Tongue (tissue), 2 donors: ENCODE data around the gene NFASC. TPM values are rescaled to one million over a fixed set of nuclear protein-coding genes. Genes with fewer than 3 reads are reported as not detected.

ENCODE experiments used
- DNase-seq: peaks from one replicate; pipeline ENCODE4 v3.0.0-alpha.2; 2015
- total RNA-seq: library from RNA; depleted of rRNA; stranded (reverse); fragments of >200 nt; gene quantifications from one replicate; pipeline ENCODE4 v1.2.3, GENCODE V29; 2014

Gene NFASC
- total RNA-seq, 1 donor from 2014 or later, result 4.4 TPM

DNA sequence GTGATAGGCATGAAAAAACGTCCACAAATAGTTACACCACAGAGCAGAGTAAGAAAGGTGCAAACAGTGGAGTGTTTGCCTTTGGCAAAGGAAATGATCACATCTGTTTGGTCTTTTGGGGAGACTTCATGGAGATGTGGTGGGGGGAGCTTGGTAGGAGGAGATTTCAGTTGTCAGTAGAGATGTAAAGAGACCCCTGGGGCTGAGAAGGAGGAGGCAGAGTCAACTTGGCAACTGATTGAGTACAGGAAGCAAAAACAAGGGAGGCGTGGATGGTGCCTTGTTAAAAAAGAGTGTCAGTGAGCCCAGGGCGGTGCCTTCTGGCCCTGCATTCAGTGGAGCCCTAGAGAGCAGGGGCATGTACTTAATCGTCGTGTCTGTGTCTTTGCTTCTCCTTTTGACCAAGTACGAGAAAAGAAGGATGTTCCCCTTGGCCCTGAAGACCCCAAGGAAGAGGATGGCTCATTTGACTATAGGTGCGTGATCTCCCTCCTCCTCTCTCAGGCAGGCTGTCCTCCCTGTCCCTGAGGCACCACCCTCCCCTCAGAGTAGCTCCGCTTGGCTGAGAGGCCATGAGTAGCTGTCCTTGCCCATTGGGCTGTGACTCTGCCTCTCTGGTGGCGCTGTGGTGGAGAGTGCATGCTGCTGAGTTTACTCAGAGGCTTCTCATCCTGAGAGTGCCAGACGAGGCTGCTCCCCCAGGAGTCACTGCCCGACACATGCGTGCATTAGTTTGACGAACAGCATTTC is 141.9 kb downstream of the NFASC start:
- DNase-seq, result peak; percentile 54

DNA sequence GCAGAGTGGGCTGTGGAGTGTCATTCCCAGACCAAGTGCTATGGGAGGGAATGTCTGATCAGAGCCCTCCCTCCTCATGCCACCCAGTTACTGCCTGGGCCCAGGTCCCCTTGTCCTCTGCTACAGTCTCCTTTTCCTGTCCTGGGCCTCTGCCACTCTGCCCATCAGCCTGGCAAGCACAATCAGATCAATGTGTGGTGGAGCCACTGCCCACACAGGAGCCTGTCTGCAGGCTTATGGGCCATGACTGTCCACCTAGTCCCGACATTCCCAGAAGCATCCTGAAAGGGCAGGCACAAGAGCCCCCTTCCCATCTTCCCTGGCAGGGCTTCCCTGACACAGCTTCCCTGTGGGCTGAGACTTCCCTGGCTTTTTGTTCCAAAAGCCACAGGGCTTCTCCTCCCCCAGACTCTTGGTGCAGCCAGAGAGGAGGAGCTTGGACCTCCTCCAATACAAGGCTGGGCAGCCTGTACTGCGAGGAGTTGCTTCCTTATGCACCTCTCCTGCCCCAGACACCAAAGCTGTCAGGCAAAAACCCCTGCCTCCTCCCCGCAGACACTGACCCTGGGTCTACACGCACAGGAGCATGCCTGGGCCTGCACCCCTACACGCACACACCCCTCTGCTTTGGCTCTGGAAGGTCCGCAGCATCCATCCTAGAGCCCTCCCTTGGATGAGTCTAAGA is 143.2 kb downstream of the NFASC start:
- DNase-seq, result peak; percentile 79

DNA sequence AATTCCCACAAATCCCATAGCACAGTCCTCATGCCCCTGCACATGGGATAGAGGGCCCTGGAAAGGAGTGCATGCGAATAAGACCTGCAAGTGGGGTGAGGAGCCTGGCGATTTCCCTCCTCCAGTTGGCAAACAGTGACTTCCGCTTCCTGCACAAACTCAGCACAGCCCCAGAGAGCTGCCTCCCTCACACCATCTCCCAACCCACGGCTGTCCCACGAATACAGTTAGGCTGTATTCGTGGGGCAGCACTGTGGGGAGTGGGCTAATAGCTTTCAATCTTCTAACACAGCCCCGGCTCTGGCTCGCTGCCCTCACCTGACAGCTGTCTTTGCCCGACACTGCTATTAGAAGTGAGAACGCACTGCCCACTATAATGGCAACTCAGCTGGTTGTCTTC is 144.1 kb downstream of the NFASC start:
- DNase-seq, result no peak

DNA sequence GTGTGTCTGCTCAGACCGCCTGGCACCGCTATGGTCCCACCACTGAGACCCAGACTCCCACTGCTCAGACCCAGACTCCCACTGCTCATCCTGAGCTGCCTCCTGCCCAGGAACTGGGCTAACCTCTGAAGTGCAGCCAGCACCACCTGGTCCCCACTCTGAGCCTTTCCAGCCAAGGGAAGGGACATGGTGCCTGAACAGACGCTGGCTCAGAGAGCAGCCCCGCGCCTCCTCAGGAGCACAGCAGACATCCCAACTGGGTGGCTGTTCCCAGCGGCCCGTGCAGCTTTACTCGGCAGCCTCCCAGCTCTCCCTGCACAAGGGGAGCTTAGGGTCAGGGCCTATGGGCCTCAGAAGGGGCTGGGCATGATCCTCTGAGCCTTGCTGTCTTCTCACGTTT is 144.6 kb downstream of the NFASC start:
- no peak for DNase-seq

DNA sequence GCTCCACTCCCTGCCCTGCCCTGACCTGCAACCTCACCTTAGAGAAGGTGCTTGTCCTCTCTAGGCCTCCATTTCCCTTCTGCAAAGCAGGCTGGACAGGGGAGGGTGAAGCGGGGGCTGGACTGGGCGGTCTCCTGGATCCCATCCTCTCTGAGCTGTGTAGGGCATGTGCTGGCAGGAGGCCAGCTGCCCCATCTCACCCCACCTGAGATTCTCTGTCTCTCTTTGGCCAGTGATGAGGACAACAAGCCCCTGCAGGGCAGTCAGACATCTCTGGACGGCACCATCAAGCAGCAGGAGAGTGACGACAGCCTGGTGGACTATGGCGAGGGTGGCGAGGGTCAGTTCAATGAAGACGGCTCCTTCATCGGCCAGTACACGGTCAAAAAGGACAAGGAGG is 145.4 kb downstream of the NFASC start:
- no peak for DNase-seq

DNA sequence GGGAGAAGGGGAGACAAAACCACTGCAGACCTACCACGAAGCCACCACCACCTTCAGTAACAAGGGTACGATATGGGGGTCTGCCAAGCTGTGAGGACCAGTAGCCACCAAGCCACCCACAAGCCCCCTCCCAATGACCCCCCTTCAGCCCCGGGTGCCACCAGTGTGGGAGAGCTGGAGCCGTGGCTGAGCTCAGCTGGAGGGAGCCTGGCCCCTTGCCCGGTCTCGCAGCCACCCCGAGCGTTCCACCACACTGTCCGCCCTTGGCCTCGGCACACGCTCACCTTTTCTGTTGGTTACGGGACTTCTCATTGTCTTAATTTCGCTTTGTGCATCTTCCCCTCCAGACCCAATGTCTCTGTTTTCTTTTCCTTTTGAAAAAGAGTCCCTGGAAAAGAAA is 145.9 kb downstream of the NFASC start:
- DNase-seq, result no peak

DNA sequence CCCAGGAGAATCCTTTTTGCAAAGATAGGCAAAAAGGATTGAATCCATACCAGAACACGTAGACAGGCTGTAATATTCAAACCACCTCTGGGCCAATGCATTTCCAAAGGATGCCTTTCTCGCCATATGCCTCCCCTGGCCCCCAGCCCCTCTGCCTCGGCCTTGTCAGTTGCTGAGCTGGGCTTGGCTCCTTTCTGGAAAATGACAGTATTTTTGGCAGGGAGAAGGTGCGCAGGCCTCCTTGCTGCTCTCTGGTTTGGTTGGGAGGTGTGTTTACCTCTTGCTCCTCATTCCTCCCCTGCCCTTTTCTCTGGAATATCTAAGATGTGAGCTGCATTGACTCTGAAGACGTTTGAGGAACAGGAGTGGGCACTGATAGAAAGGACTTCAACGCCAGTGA is 146.3 kb downstream of the NFASC start:
- DNase-seq, result no peak

DNA sequence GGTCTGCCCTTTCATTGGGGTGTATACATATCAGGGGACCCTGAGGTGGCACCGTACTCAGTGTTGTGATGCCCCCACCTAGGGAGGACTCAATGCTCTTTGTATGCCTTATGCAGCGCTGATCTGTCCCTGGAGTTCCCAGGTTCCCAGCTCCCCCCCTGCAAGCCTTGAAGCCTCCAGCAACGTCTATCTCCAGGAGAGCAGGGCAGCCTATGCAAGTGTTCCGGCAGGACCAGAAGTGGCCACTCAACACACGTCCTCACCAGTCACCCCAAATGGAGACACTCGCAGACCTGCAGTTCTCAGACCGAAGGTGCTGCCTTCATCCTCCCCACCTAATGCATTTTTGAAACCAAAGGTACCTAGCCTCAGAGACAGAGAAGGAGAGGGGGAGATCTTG is 147.1 kb downstream of the NFASC start:
- no peak for DNase-seq

DNA sequence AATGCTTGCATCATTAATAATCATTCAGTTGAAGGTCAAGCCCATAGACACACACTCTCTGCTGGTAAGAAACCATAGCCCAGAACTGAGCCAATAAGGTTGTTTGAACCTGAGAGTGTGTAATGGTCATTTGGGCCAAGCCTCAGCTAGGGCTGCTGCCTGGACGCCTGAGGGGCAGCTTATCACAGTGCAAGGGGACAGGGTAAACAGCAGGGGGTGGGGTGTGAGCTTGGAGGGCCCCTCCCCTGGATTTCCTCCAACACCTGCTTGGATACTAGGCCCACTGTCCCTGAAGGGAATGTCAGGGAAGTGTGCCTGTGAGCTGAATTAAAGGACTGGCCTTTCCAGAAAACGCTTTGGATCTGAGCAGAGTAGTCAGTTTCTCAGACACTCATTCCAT is 147.7 kb downstream of the NFASC start:
- DNase-seq, result no peak

DNA sequence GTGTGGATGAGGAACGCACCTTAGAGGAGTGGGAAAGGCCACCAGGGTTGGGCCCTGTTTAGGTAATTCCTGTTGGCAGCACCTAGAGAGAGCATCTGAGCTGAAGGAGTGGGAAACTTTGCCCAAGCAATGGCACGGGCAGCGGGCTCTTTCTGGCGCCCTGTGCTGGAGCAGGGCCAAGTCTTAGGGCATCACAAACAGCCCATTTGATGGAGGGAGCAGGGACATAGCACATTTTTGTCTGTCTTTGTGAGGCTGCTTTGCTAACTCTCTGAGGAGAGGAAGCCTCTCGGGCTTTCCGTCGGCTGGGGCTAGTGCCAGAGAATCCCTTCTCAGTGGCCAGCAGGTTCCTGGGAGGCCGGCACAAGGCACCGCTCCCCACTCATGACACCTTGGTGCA is 149.8 kb downstream of the NFASC start:
- no peak for DNase-seq

DNA sequence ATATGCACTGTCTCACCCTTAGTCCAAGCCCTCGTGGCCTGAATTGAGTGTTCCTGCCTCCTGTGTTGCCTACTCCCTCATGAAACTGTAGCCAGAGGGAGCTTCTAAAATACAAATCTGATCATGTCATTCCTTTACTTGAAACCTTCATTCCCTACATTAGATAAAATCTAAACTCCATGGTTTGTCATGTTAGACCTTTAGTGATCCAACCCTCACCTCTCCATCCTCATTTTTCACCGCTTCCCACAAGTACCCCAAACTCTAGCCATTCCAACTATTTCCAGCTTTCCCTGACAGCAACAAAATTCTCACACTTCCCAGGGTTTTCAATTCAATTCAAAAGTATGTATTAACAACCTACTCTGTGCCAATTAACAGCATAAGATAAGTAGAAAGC is 154.0 kb downstream of the NFASC start:
- DNase-seq, result no peak

DNA sequence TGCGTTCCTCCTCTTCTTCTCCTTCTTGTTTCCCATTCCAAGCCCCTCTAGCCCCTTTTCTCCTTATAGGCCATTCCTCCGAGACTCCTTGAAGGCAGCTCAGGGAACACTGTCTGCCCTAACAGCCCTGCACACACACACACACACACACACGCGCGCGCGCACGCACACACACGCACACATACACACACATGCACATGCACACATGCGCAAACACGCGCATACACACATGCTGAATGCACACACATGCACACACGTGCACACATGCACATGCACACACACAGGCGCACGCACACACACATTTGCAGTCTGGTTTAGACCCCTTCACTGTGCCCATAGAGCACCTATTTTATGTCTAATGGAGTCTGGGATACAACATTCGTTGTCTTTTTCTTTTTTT is 154.6 kb downstream of the NFASC start:
- DNase-seq, result no peak

DNA sequence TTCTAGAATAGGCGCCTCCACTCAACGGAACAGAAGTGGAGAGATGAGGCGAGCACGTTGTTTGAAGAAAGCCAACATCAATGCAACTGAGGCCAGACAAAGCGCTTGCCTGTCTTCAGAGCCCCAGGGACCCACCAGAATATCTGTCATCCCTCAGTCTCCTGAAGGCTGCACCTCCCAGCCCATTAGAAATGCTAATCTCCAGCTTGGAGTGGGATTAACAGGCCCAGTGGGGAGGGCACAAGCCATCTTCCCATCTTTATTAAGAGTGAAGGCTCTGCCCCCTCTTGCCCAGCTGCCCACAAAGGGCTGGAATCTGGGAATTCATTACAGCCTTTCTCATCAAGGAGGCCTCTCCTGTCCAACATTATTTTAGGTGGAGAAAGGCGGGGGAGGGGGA is 155.5 kb downstream of the NFASC start:
- DNase-seq, result no peak

DNA sequence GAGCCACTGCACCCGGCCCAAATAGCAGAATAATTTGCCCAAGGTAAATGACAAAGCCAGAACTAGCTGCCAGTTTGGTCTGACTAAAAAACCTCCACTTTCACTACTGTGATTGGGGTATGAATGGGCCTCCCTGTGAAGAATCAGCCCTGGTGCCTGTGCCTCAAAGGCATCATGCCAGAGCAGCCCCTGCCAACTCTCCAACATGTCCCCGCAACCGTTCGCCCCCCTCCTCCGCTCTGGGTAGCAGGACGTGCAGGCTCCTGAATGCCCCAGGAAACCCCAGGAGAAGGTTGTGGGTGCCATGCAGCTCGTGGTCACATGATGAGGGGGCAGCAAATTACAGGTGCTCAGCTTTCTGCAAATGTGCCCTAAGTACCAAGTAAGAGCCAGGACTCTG is 157.7 kb downstream of the NFASC start:
- DNase-seq, result no peak

DNA sequence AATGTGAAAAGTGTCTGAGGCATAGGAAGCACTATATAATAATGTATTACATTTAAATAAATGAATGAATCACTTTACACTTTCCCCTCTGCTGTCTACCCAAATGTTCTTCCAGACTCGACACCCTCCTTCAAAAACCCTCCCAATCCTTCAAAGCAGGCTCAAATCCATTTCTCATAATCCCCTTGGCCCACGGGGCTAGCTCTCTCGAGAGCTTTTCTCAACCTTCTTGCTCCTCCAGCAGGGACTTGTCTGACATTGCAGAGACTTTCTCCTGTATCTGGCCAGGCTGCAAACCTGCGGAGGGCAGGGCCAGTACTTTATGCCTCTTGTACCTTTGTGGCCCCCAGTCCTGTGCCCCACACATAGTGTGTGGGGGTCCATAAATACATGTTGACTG is 158.3 kb downstream of the NFASC start:
- DNase-seq, result no peak

DNA sequence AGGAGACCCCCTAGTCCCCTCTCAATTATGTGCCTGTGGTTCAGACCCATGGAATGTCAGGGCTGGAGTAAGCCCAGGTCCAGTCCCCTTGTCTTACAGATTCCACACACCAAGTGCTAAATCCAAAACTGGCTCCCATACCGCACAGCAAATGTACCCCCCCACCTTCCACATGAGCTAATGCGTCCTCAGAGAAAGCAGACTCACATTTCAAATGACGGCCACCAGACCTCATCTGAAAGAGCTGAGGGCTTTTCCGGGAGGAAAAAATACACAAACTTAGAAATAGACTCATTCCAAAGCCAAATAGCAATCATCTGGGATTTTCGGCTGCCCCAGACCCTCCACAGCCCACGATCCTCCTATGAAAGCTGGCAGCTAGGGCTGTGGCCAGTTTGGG is 159.6 kb downstream of the NFASC start:
- DNase-seq, result peak; percentile 59

DNA sequence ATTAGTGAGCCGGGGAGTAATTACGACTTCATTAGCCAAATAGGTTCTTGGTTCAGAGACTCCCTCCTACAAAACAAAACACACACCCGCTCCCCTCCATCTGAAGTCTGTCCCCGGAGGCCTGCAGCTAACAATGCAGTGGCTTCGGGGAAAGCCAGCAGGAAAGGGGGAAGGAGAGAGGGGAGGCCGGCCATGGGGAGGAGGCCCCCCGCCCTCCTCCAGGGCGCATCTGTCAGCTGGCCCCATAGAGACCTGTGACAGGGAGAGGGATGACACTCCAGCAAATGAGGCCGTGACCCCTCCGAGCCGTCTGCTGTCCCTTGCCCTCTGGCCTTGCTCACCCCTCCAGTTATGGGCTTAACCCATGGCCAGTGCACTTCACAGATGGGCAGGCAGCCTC is 160.2 kb downstream of the NFASC start:
- DNase-seq, result no peak

DNA sequence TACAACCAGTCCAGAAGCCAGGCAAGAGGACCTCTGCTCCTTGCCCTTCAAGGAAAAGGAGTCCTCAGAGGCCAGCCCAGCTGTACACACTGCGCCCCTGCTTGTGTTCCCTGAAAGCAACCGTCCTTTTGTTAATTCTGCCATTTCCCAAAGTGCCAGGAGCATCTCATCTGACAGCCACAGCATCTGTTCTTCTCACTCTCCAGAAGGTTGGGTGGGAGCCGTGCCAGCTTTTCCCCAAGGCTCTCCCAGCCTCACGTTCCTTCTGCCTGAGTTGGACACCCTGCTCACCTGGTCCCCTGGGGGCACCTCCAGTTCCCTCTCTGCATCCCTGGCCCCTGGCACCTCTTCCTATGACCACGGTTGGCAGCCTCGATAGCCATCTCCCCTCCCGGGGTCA is 161.8 kb downstream of the NFASC start:
- peak; percentile 20 for DNase-seq

DNA sequence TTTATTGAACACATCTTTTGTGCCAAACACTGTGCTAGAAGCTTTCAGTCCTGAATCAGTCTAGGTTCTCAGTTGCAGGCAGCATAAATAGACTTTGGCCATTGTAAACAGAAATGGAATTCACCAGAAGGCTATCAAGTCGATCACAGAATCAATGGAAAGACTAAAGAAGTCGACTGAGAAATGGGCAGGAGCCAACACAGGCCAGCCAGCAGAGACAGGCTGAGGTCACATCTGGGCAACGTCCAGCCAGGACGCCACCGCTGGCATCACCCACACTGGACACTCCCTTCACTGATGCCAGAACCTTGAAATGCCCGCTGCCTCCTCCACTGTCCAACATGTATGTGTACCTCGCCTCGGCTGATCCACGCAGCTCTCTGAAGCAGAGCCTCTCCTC is 166.9 kb downstream of the NFASC start:
- no peak for DNase-seq

DNA sequence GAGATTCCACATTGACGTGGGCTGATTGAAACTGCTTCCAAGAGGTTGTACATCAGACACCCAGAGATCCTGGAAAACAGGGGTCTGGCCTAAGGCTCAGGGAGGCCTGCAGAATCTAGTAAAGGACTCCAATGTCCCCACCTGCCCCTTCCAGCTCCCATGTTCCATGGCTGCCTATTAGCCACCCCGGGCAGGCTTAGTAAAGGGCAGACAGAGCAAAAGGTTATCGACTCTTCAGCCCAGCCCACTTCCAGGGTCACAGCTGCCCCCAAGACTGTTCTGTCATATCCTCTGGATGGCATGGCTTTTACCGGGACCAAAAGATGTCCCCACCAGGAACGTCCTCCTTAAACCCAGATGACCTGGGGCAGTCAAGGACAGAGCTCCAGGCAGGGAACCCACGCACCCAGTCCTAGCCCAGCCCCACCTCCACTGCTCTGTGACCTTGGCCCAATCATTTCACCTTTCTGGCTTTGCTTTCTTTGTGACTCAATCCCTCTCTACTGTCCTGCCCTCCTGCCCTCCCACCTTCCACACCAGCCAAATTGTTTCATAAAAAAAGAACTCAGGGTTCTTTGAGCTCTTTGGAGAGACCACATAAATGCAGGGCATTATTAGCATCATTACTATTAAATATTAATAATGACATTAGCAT is 167.6 kb downstream of the NFASC start:
- DNase-seq, result no peak

DNA sequence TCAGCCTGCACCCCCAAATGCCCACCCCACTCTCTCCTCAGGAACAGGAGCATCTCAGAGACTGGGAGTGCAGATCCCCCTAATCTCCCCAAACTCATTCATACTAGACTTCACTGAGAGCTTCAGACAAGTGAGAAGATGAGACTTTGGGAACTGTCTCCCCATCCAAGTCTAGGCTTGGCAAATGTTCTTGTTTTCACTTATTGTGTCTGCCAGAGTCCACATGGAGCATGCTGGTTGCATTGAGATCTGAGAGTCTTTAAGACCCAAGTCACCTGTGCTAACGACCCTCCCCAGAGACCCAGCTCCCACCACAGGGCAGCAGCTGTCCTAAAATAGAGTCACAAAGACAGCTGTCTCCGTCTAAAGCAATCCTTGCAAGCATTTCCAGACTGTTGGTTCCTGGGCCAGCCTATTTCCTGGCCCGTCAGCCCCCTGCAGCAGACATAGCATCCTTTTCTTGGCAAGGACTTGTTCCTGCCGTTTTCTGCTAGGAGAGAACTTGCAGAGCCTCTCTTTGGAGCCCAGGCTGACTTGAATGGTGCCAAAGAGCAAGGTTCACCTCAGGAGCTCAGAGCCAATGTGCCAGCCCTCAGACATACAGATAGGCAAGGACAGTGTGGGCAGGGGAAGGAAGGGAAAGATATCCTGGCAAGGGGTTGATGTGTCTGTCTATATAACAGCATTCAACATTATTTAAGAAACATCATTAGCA is 170.5 kb downstream of the NFASC start:
- peak; percentile 25 for DNase-seq

DNA sequence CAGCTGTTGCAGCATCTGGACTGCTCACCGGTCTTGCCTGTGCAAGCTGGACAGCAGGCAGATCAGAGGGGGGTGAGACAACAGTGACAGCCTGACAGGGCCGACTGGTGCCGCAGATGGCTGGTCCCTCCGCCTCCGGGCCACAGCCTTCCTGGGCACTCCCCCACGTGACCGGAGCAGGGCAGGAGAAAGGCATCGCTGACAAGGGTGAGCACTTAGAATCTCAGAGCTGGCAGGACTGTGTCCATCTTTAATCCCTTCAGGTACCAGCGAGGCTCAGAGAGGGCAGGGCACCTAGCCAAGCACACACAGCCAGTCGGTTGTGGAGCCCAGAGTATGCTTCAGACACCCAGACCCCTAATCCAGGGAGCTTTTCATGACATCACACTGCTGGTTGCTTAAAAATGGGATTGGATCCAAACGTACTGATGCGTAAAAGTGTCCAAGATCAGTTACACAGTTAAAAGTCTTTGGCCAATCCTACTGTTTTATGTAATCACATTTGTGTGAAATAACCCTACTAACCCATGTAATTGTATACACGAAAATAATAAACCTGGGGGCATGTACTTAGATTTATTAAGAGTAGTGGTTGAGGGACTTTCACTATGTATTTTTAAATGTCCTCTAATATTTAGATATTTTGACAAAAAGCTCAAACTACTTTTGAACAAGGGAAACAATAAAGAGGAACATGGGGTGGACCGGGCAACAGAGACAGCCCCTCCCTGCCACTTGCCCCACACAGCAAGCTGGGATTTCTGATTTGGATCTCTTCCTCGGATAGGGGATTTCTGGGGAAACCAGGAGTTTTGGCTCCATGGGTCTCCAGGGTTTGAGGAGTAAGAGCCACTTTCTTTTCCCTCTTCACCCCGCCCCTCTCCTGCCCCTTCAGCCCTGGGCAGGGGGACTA is 171.6 kb downstream of the NFASC start:
- DNase-seq, result peak; percentile 24
